Measurements from ENCODE around the gene TAS1R1. TPM values are rescaled to one million over a fixed set of nuclear protein-coding genes. Genes with fewer than 3 reads are reported as not detected.

The TAS1R1 gene
- total RNA-seq (2022; extraction: Qiagen RNA extraction): not detected in 5 replicates

DNA sequence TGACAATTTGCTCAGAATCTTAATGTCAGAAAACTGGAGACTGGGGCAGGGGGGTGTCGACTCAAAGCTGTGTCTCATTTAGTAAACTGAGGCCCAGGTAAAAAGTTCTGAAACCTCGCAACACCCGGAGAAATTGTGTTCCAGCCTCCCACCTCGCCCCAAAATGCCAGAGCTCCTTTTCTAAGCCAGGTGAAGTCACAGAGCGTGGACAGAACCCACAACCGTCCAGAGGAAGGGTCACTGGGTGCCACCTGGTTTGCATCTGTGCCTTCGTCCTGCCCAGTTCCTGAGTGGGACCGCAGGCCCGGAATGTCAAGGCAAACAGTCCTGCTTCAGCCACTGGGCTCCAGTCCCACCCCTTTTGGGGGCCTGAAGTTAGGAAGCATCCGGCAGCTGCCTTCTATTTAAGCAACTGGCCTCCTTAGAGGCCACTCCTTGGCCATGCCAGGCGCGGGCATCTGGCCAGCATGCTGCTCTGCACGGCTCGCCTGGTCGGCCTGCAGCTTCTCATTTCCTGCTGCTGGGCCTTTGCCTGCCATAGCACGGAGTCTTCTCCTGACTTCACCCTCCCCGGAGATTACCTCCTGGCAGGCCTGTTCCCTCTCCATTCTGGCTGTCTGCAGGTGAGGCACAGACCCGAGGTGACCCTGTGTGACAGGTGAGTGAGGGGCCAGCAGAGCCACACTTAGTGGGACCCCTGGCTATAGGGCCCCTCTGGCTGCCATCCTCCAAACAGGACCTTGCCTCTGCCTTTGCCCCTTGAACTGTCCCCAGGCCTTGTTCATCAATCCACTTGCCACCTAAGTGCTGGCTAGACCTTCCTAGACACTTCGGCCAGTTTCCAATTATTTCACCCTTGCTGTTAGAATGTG lies at the start of gene TAS1R1:
TSS of gene TAS1R1 (plus strand) at position 401 of the 872 bp plus-strand sequence. CDS start at position 468, 67 bp downstream.

GRCh38 chr1:6554031-6554906 lies 838 bp upstream of the TAS1R1 start, which contains the start of gene NOL9:
Gene NOL9 (minus strand): TSS chr1:6554513. CDS start chr1:6554502, 11 bp downstream.

DNA sequence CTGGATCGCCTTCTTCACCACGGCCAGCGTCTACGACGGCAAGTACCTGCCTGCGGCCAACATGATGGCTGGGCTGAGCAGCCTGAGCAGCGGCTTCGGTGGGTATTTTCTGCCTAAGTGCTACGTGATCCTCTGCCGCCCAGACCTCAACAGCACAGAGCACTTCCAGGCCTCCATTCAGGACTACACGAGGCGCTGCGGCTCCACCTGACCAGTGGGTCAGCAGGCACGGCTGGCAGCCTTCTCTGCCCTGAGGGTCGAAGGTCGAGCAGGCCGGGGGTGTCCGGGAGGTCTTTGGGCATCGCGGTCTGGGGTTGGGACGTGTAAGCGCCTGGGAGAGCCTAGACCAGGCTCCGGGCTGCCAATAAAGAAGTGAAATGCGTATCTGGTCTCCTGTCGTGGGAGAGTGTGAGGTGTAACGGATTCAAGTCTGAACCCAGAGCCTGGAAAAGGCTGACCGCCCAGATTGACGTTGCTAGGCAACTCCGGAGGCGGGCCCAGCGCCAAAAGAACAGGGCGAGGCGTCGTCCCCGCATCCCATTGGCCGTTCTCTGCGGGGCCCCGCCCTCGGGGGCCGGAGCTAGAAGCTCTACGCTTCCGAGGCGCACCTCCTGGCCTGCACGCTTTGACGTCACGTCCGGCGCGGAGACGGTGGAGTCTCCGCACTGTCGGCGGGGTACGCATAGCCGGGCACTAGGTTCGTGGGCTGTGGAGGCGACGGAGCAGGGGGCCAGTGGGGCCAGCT lies 24.4 kb downstream of the TAS1R1 start, which contains the start of gene ZBTB48:
TSS of gene ZBTB48 (plus strand) at position 621 of the 745 bp plus-strand sequence. CDS start 616 bp downstream, outside the sequence.

DNA sequence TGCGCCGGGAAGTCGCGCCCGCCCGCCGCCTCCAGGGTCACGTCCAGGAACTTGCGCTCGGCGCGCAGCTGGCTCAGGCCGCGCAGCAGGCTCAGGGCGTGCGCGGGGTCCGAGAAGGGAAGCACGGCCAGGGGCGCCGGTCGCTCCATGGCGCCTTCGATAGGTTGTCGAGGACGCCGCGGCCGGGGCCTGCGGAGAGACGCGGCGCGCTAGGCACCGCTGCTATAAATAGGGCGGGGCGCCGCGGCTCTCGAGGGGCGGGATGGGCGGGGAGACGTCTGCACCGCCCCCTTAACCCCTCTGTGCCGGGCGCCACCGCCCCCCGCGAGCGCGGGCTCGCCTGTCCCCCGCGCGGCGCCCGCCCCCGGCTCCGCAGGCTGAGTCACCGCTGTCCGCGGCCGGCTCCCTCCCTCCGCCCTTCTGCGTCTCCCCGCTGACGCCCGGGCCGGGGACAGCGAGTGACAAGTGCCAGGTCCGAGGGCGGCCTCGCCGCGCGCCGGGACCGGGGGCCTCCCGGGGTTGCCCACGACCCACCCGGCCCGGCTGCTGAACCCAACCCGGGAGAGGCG lies 47.6 kb downstream of the TAS1R1 start, which contains the start of gene KLHL21:
TSS of gene KLHL21 (minus strand) at position 201 of the 569 bp plus-strand sequence. CDS start at position 149, 52 bp downstream.

DNA sequence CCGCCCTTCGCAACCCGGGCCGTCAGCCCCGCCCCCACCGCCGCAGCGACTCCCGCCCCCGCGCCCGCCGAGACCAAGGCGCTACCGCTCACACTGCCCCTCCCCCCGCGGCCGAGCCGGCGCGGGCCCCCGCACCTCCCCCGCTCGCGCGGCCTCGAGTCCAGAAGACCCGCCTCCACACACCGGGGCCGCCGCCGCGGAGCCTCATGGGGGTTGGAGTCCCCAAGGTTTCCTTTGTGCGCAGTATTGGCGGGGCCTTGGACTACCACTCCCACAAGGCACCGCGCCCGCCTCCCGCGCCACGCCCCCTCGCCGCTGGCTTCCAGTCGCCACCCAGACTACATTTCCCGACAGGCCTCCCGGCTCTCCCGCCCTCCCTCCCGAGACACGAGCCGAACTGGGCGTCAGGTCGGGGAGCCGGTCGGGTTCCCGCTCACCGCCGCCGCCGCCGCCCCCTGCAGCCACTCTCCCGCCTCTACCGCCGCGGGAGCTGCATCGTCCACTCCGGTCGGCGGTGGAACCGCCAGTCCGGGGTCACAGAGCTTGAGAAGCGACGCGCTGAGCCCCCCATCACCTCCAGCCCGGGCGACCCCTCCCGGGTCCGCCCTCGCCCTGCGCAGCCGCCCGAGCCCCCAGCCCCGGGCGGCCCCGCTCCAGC lies 58.4 kb downstream of the TAS1R1 start, which contains the start of gene PHF13:
TSS of gene PHF13 (plus strand) at position 371 of the 658 bp plus-strand sequence. CDS start 336 bp downstream, outside the sequence.

DNA sequence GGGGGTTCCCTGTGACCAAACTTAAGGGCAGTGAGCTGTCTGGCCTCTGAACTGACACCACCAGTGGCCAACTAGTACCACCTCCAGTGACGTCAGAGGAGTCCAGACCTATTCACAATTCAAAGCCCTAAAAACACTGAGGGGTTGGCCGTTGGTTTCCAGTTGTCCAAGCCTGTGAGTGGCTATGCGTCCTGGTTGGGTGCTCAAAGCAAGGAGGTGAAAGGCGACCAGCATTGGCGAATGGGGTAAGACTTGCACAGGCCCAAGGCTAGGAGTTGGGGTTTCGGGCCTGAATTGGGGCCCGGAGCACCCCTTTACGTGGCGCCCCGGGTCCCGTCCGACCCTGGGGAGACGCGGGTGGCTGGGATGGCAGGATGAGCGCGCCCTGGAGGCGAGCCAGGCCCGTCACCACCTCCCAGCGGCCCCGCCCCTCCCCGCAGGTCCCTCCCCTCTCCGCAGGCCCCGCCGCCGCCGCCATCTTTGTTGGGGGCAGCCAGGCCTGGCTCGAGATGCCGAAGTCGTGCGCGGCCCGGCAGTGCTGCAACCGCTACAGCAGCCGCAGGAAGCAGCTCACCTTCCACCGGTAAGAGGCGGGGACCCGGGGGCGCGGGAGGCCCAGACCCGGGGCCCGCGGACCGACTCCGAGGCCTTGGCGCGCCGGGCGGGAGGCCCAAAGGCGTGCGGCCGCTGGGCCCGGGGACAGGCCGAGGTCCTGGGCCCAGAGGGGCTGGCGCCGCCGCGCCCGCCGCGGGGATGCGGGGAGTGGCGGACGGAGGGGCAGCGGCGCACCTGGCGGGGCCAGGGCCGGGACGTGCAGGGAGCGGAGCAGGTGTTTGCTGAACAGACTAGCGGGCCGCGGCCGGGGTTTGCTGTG lies 69.8 kb downstream of the TAS1R1 start, which contains the start of gene THAP3:
TSS of gene THAP3 (plus strand) at position 159 of the 874 bp plus-strand sequence. CDS start at position 510, 351 bp downstream.

Other genes starting within 250 kb of the TAS1R1 start
- gene ACOT7, start 161.5 kb upstream of the TAS1R1 start, total RNA-seq (2022; extraction: Qiagen RNA extraction): 80.4 to 101 TPM (median 100 TPM) in 5 replicates
- 3.8 to 5.5 TPM (median 4.9 TPM) in 5 replicates for gene HES2, start 135.4 kb upstream of the TAS1R1 start, total RNA-seq (2022; extraction: Qiagen RNA extraction)
- gene ESPN, start 130.5 kb upstream of the TAS1R1 start, total RNA-seq (2022; extraction: Qiagen RNA extraction): 0.22 to 1.2 TPM (median 0.51 TPM) in 5 replicates
- gene TNFRSF25, start 89.1 kb upstream of the TAS1R1 start, total RNA-seq (2022; extraction: Qiagen RNA extraction): 2.5 to 4.0 TPM (median 2.8 TPM) in 5 replicates
- gene PLEKHG5, start 63.6 kb upstream of the TAS1R1 start, total RNA-seq (2022; extraction: Qiagen RNA extraction): 2.5 to 4.3 TPM (median 3.5 TPM) in 5 replicates
- 3.6 to 5.2 TPM (median 3.9 TPM) in 5 replicates for gene NOL9, start 794 bp upstream of the TAS1R1 start, total RNA-seq (2022; extraction: Qiagen RNA extraction)
- gene ZBTB48, start 24.7 kb downstream of the TAS1R1 start, total RNA-seq (2022; extraction: Qiagen RNA extraction): 14.4 to 17.1 TPM (median 15.1 TPM) in 5 replicates
- gene KLHL21, start 47.6 kb downstream of the TAS1R1 start, total RNA-seq (2022; extraction: Qiagen RNA extraction): 16.5 to 23.1 TPM (median 19.2 TPM) in 5 replicates
- 7.3 to 9.6 TPM (median 9.2 TPM) in 5 replicates for gene PHF13, start 58.4 kb downstream of the TAS1R1 start, total RNA-seq (2022; extraction: Qiagen RNA extraction)
- gene THAP3, start 69.6 kb downstream of the TAS1R1 start, total RNA-seq (2022; extraction: Qiagen RNA extraction): 15.5 to 17.9 TPM (median 16.7 TPM) in 5 replicates
- 31.0 to 38.5 TPM (median 32.6 TPM) in 5 replicates for gene DNAJC11, start 146.5 kb downstream of the TAS1R1 start, total RNA-seq (2022; extraction: Qiagen RNA extraction)
- gene CAMTA1, start 230.1 kb downstream of the TAS1R1 start, total RNA-seq (2022; extraction: Qiagen RNA extraction): 59.2 to 70.9 TPM (median 64.2 TPM) in 5 replicates

Data from A549 treated with Hydrocortisone at 1 μM for 4 hours (cell line).